Mesendoderm (in vitro differentiated cells): ENCODE results near the gene SLC2A14.
"Not testable (repeated sequence)": the region's sequence is repeated elsewhere in the genome, so short reads cannot be mapped to it uniquely, and the experiment has no call there.

ENCODE experiments used
- DNase-seq: peaks from one replicate; pipeline ENCODE4 v3.0.0; 2013
- H2AK5ac ChIP-seq: 2 replicates; pipeline ENCODE4 v1.6.1; 2013; ENCODE audit warnings: low read length, inconsistent platforms
- H2BK120ac ChIP-seq: 2 replicates; pipeline ENCODE4 v1.6.1; 2013; ENCODE audit warnings: low read depth, mild to moderate bottlenecking, low read length, moderate library complexity, mixed read lengths
- H2BK15ac ChIP-seq: replicated peaks from 2 replicates; pipeline ENCODE4 v1.6.1; 2013; ENCODE audit warnings: low read depth, mild to moderate bottlenecking, moderate library complexity
- H2BK5ac ChIP-seq: 2 replicates; pipeline ENCODE4 v1.6.1; 2013; ENCODE audit warnings: low read length, inconsistent platforms
- H3K18ac ChIP-seq: 2 replicates; pipeline ENCODE4 v1.6.1; 2013; ENCODE audit warnings: mild to moderate bottlenecking, low read length, mixed read lengths
- H3K23ac ChIP-seq: one replicate; pipeline ENCODE4 v1.6.1; 2013; ENCODE audit warnings: low read length
- H3K27ac ChIP-seq: 2 replicates; pipeline ENCODE4 v1.5.1; 2013; ENCODE audit warnings: low read depth, mild to moderate bottlenecking, inconsistent platforms, low read length, moderate library complexity
- H3K27me3 ChIP-seq: 2 replicates; pipeline ENCODE4 v1.6.1; 2013; ENCODE audit warnings: low read length, control low read depth, mild to moderate bottlenecking, inconsistent platforms; ENCODE audit not compliant: insufficient read depth, poor library complexity
- H3K36me3 ChIP-seq: 2 replicates; pipeline ENCODE4 v1.6.1; 2013; ENCODE audit warnings: low read length, inconsistent platforms; ENCODE audit not compliant: control insufficient read depth, insufficient read depth
- H3K4ac ChIP-seq: one replicate; pipeline ENCODE4 v1.6.1; 2013; ENCODE audit warnings: low read depth, mild to moderate bottlenecking, low read length, moderate library complexity
- H3K4me1 ChIP-seq: 2 replicates; pipeline ENCODE4 v1.6.1; 2013; ENCODE audit warnings: low read depth, low read length, inconsistent platforms; ENCODE audit not compliant: control insufficient read depth
- H3K4me2 ChIP-seq: 2 replicates; pipeline ENCODE4 v1.6.1; 2013; ENCODE audit warnings: low read length
- H3K4me3 ChIP-seq: 2 replicates; pipeline ENCODE4 v1.5.1; 2013; ENCODE audit warnings: mild to moderate bottlenecking, low read length
- H3K56ac ChIP-seq: one replicate; pipeline ENCODE4 v1.6.1; 2013; ENCODE audit warnings: low read length
- H3K79me1 ChIP-seq: 2 replicates; pipeline ENCODE4 v1.6.1; 2013; ENCODE audit warnings: low read length, inconsistent platforms
- H3K79me2 ChIP-seq: 2 replicates; pipeline ENCODE4 v1.6.1; 2013; ENCODE audit warnings: mild to moderate bottlenecking, low read length; ENCODE audit not compliant: control insufficient read depth, insufficient read depth
- H3K9ac ChIP-seq: 2 replicates; pipeline ENCODE4 v1.6.1; 2013; ENCODE audit warnings: low read length, inconsistent platforms
- H4K5ac ChIP-seq: one replicate; pipeline ENCODE4 v1.6.1; 2013; ENCODE audit warnings: low read length
- H4K8ac ChIP-seq: one replicate; pipeline ENCODE4 v1.6.1; 2013; ENCODE audit warnings: low read depth, mild to moderate bottlenecking, control low read depth, low read length, moderate library complexity
- WGBS: extraction: QIAGEN DNeasy Blood & Tissue Kit; methylation state at CpG from one replicate; pipeline ENCODE4 v1.1.7; 2013; ENCODE audit warnings: low lambda C conversion rate, missing lambda C conversion rate; ENCODE audit not compliant: insufficient coverage; ENCODE audit errors: extremely low coverage; 5-methylcytosine and 5-hydroxymethylcytosine counted together

The SLC2A14 gene

GRCh38 chr12:7915661-7916403, 43.1 kb upstream of the SLC2A14 start:
- Histone ChIP-seq H3K4me1 (peaks cover 2% of the 10 kb centered on the region), H2BK120ac (no peak overlapping the region), H3K79me1 (no peaks in the 10 kb centered on the region), H3K23ac (no peak overlapping the region), H3K4ac (peak overlapping the region; percentile 27), H3K27me3 (no peaks in the 10 kb centered on the region), H3K79me2 (no peaks in the 10 kb centered on the region), H2BK15ac (no peak overlapping the region), H3K56ac (peak overlapping the region; percentile 49), H2AK5ac (no peak overlapping the region), H3K4me3 (no peak overlapping the region), H3K9ac (no peak overlapping the region), H3K27ac (peak overlapping the region; percentile 67), H4K5ac (no peak overlapping the region), H3K18ac (peak overlapping the region; percentile 1), H3K36me3 (peaks cover 4% of the 10 kb centered on the region), H3K4me2 (no peak overlapping the region), H4K8ac (no peak overlapping the region), H2BK5ac (no peak overlapping the region)
- WGBS, result no CpG with 5 or more reads among the region's 38 CpGs
- peak; percentile 66 for DNase-seq

DNA sequence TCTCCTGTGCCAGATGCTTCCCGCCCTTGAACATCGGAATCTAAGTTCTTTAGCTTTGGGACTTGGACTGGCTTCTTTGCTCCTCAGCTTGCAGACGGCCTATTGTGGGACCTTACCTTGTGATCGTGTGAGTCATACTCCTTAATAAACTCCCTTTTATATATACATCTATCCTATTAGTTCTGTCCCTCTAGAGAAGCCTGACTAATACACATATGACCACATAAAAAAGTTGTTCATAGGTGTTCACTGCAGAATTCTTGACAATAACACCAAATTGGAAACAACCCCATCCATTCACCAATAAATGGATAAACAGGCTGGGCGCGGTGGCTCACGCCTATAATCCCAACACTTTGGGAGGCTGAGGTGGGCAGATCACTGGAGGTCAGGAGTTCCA, 37.4 kb upstream of the SLC2A14 start:
- H2BK5ac ChIP-seq, H4K8ac ChIP-seq, H3K4me2 ChIP-seq, H3K27me3 ChIP-seq, H3K18ac ChIP-seq, H3K79me2 ChIP-seq, H3K27ac ChIP-seq, H2BK120ac ChIP-seq, H3K4me1 ChIP-seq, H3K23ac ChIP-seq, H4K5ac ChIP-seq, H3K36me3 ChIP-seq, H3K4me3 ChIP-seq, DNase-seq, H3K79me1 ChIP-seq, H2BK15ac ChIP-seq, H3K9ac ChIP-seq, H3K56ac ChIP-seq, H2AK5ac ChIP-seq: not testable (repeated sequence)
- H3K4ac ChIP-seq, result peak overlapping the region; percentile 65
- no CpG with 5 or more reads among the region's 7 CpGs for WGBS

- no peaks in the 10 kb centered on the region for H3K79me2 ChIP-seq
- no peak overlapping the region for H3K9ac ChIP-seq
- no peak overlapping the region for H4K8ac ChIP-seq
- no peaks in the 10 kb centered on the region for H3K79me1 ChIP-seq
- peak; percentile 96 for DNase-seq
- no peak overlapping the region for H2BK15ac ChIP-seq
- peak overlapping the region; percentile 0 for H2BK120ac ChIP-seq
- peaks cover 2% of the 10 kb centered on the region for H3K4me1 ChIP-seq
- no peak overlapping the region for H2BK5ac ChIP-seq
- H3K36me3 ChIP-seq, result no peaks in the 10 kb centered on the region
- H2AK5ac ChIP-seq, result peak overlapping the region; percentile 84
- H4K5ac ChIP-seq, result no peak overlapping the region
- H3K4me2 ChIP-seq, result no peak overlapping the region
- no CpG with 5 or more reads among the region's 3 CpGs for WGBS
- H3K18ac ChIP-seq, result peak overlapping the region; percentile 53
- peak overlapping the region; percentile 94 for H3K27ac ChIP-seq
- H3K23ac ChIP-seq, result no peak overlapping the region
- H3K4ac ChIP-seq, result peak overlapping the region; percentile 77
- no peak overlapping the region for H3K4me3 ChIP-seq
- H3K56ac ChIP-seq, result peak overlapping the region; percentile 75
- H3K27me3 ChIP-seq, result no peaks in the 10 kb centered on the region
These were observed 34.3 kb upstream of the SLC2A14 start for GRCh38 chr12:7907009-7907408.

GRCh38 chr12:7906303-7906702, 33.6 kb upstream of the SLC2A14 start:
- Histone ChIP-seq H3K4ac (peak overlapping the region; percentile 5), H2BK5ac (peak overlapping the region; percentile 82), H3K18ac (peak overlapping the region; percentile 53), H3K27ac (peak overlapping the region; percentile 94), H3K56ac (peak overlapping the region; percentile 75), H2BK120ac (peak overlapping the region; percentile 28)
- not testable (repeated sequence) for H4K8ac ChIP-seq, H3K27me3 ChIP-seq, H4K5ac ChIP-seq, H3K4me1 ChIP-seq, H3K36me3 ChIP-seq, H3K9ac ChIP-seq, H3K79me1 ChIP-seq, H2BK15ac ChIP-seq, H2AK5ac ChIP-seq, H3K79me2 ChIP-seq, H3K23ac ChIP-seq, H3K4me2 ChIP-seq, H3K4me3 ChIP-seq
- DNase-seq, result peak; percentile 93
- WGBS, result no CpG with 5 or more reads among the region's 4 CpGs

- not testable (repeated sequence) for H3K4me1 ChIP-seq
These were observed 32.9 kb upstream of the SLC2A14 start for GRCh38 chr12:7905600-7906125.

More at GRCh38 chr12:7905600-7906125, 32.9 kb upstream of the SLC2A14 start:
- not testable (repeated sequence) for H3K36me3 ChIP-seq, H3K23ac ChIP-seq, H4K5ac ChIP-seq, H3K4me3 ChIP-seq, H3K79me1 ChIP-seq, H4K8ac ChIP-seq, H3K27me3 ChIP-seq, H2AK5ac ChIP-seq, H3K4ac ChIP-seq, H3K79me2 ChIP-seq, H3K4me2 ChIP-seq, H3K56ac ChIP-seq
- peak; percentile 58 for DNase-seq
- Histone ChIP-seq H2BK120ac (peak overlapping the region; percentile 88), H2BK15ac (peak overlapping the region; percentile 74), H3K27ac (peak overlapping the region; percentile 94), H3K18ac (peak overlapping the region; percentile 51), H2BK5ac (peak overlapping the region; percentile 67), H3K9ac (peak overlapping the region; percentile 30)
- no CpG with 5 or more reads among the region's 5 CpGs for WGBS
